BE2C (cell line): ENCODE measurements around the gene HSD17B14.

Experiments
- DNase-seq: peaks from one replicate; pipeline ENCODE4 v3.0.0-alpha.2; 2020
- H3K27me3 ChIP-seq: fragments of 250-450 bp; sonication (Bioruptor Pico); 2 replicates; pipeline ENCODE4 v1.5.1; 2020; ENCODE audit warnings: mild to moderate bottlenecking
- H3K36me3 ChIP-seq: fragments of 250-450 bp; sonication (Bioruptor Pico); 2 replicates; pipeline ENCODE4 v1.5.1; 2020; ENCODE audit warnings: mild to moderate bottlenecking
- H3K4me1 ChIP-seq: fragments of 250-450 bp; sonication (Bioruptor Pico); 2 replicates; pipeline ENCODE4 v1.5.1; 2020
- H3K4me3 ChIP-seq: 2 replicates; pipeline ENCODE4 v1.5.1; 2011; ENCODE audit warnings: low read depth, low read length
- H3K9me3 ChIP-seq: fragments of 250-450 bp; sonication (Bioruptor Pico); 2 replicates; pipeline ENCODE4 v1.5.1; 2020
- CTCF ChIP-seq: IDR thresholded peaks from 2 replicates; pipeline ENCODE4 v1.5.1; 2012; ENCODE audit warnings: mild to moderate bottlenecking, low read depth, low read length

HSD17B14 gene

GRCh38 chr19:48867123-48867745, 30.9 kb upstream of the HSD17B14 start:
- Histone ChIP-seq H3K27me3 (no peaks in the 10 kb centered on the region), H3K9me3 (no peaks in the 10 kb centered on the region), H3K4me3 (no peak overlapping the region), H3K36me3 (no peaks in the 10 kb centered on the region), H3K4me1 (peaks cover 9% of the 10 kb centered on the region)
- no peak for DNase-seq
- TF ChIP-seq CTCF, result no peak

- Histone ChIP-seq H3K27me3 (no peaks in the 10 kb centered on the region), H3K4me3 (no peak overlapping the region), H3K4me1 (peaks cover 9% of the 10 kb centered on the region), H3K36me3 (no peaks in the 10 kb centered on the region), H3K9me3 (no peaks in the 10 kb centered on the region)
- TF ChIP-seq CTCF, result no peak
- DNase-seq, result no peak
Measured at GRCh38 chr19:48866692-48867091, 30.4 kb upstream of the HSD17B14 start.

- Histone ChIP-seq H3K36me3 (peaks cover 8% of the 10 kb centered on the region; the same call in 1 of the 2 replicates), H3K4me3 (no peak overlapping the region), H3K27me3 (no peaks in the 10 kb centered on the region), H3K9me3 (no peaks in the 10 kb centered on the region), H3K4me1 (peaks cover 5% of the 10 kb centered on the region; the same call in 1 of the 2 replicates)
- TF ChIP-seq CTCF, result no peak
- no peak for DNase-seq
Measured at GRCh38 chr19:48862827-48863226, 26.5 kb upstream of the HSD17B14 start.

DNA sequence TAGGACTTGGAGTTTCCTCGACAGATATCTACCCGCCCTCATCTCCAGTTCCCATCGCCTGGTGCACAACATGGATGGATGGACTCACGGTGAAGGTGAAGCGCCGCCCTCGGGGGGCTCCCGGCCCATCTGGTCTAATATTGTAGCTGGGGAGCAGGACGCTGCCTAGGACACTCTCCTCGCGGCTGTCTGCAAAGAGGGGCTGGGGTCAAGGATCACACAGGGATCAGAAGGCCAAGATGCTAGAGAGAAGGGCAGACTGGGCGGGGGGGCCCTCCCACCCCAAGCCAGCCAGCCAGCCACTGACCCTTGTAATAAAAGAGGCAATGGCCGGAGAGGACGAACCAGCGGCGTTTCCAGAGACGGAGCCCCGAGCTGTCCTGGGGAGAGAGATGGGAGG, 25.0 kb upstream of the HSD17B14 start:
- no peak for TF ChIP-seq CTCF
- H3K4me3 ChIP-seq, result no peak overlapping the region
- peaks cover 8% of the 10 kb centered on the region; the same call in 1 of the 2 replicates for H3K36me3 ChIP-seq
- no peaks in the 10 kb centered on the region for H3K4me1 ChIP-seq
- H3K27me3 ChIP-seq, result no peaks in the 10 kb centered on the region
- no peak for DNase-seq
- H3K9me3 ChIP-seq, result no peaks in the 10 kb centered on the region

GRCh38 chr19:48859711-48860572, 23.7 kb upstream of the HSD17B14 start:
- Histone ChIP-seq H3K36me3 (peaks cover 8% of the 10 kb centered on the region; the same call in 1 of the 2 replicates), H3K9me3 (no peaks in the 10 kb centered on the region), H3K4me3 (no peak overlapping the region), H3K4me1 (no peaks in the 10 kb centered on the region), H3K27me3 (no peaks in the 10 kb centered on the region)
- DNase-seq, result peak; percentile 41
- no peak for TF ChIP-seq CTCF
